HEK293T (cell line): ENCODE measurements around the gene DNAAF1.

Experiments
- BHLHE40 ChIP-seq: fragments of 450-650 bp; IDR thresholded peaks from 2 replicates; pipeline ENCODE4 v1.6.1; 2016; ENCODE audit warnings: mild to moderate bottlenecking, moderate library complexity, borderline replicate concordance
- PKNOX1 ChIP-seq: fragments of 450-650 bp; IDR thresholded peaks from 2 replicates; pipeline ENCODE4 v1.6.1; 2016
- SUZ12 ChIP-seq: fragments of 450-650 bp; IDR thresholded peaks from 2 replicates; pipeline ENCODE4 v1.6.1; 2016; ENCODE audit warnings: mild to moderate bottlenecking

DNA sequence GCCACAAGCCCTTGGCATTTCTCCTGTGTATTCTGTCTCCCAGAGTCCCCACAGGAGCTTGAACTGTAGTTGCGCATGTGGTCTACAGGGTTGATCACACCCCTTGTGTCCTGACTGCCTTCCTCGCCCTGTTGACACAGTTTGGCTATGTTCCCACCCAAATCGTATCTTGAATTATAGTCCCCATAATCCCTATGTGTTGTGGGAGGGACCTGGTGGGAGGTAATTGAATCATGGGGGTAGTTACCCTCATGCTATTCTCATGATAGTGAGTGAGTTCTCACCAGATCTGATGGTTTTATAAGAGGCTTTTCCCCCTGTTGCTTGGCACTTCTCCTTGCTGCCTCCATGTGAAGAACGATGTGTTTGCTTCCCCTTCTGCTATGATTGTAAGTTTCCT, 67.0 kb downstream of the DNAAF1 start:
- TF ChIP-seq SUZ12 (no peak), PKNOX1 (no peak), BHLHE40 (no peak)
